ENCODE data around the gene OXGR1. TPM values are rescaled to one million over a fixed set of nuclear protein-coding genes. Genes with fewer than 3 reads are reported as not detected.

Gene OXGR1
- not detected in 2 replicates for total RNA-seq

DNA sequence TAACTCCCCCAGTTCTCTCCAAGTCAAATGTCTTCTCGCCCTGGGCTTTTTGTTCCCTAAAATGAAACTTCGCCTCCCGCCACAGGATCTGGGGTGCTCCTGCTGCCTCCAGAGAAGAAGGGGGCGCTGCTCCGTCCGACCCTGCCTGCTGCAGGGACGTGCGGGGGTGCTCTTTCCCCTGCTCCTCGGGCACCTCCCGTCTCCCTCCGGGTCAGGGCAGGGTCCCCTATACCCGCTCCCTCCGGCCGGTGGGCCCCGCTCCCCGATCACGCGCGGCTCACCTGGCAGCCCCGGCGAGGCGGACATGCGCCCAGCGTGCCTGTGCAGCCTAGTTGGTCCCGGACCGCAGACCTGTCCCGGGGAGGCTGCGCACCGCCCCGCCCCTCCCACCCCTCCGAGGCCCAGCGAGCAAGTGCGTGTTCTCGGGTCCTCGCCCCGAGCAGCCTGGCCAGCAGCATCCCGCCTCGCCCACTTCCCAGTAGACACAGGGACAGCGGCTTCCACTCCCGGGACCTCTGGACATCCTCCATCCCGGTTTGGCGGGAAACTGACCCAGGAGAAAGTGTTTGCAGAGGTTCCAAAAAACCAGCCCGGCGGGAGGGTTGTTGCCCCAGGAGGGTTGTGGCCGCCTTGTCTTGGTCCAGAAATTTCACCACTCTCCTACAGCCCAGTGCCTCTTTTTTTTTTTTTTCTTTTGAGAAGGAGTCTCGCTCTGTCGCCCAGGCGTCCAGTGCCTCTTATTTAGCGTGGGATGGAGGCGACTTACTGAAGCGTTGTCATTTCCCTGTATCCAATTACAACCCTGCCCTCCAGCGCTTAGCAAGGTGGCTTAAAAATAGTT lies at the start of gene OXGR1:
TSS of gene OXGR1 (minus strand) at position 460 of the 841 bp plus-strand sequence. CDS start 6,717 bp downstream, outside the sequence.

Other genes starting within 250 kb of the OXGR1 start
- 49.3 and 65.4 TPM in 2 replicates for gene MBNL2, start 227.9 kb upstream of the OXGR1 start, total RNA-seq